Liver (tissue), 9 donors: ENCODE measurements around the gene SNCAIP. TPM values are rescaled to one million over a fixed set of nuclear protein-coding genes. Genes with fewer than 3 reads are reported as not detected.

Source experiments
- DNase-seq: peaks from one replicate; pipeline ENCODE4 v3.0.0-alpha.2; 2017; ENCODE audit warnings: low spot score
- H3K27ac ChIP-seq, 2 donors: one replicate each; pipeline ENCODE4 v1.7.0; 2013; ENCODE audit warnings: inconsistent platforms in 2 of 2, low read length in 2 of 2, control low read depth in 1 of 2, low read depth in 1 of 2, mild to moderate bottlenecking in 1 of 2
- H3K27me3 ChIP-seq, 4 donors: one replicate each; pipeline versions ENCODE4 v1.6.1 to v1.7.0; 2013; ENCODE audit warnings: low read length in 3 of 4, inconsistent platforms in 1 of 4, mild to moderate bottlenecking in 1 of 4, moderate library complexity in 1 of 4; ENCODE audit not compliant: control insufficient read depth in 4 of 4, insufficient read depth in 4 of 4
- H3K36me3 ChIP-seq, 4 donors: one replicate each; pipeline versions ENCODE4 v1.6.1 to v1.7.0; 2013; ENCODE audit warnings: low read length in 3 of 4, mild to moderate bottlenecking in 3 of 4, low read depth in 1 of 4, moderate library complexity in 1 of 4; ENCODE audit not compliant: control insufficient read depth in 4 of 4, insufficient read depth in 3 of 4
- H3K4me1 ChIP-seq, 4 donors: one replicate each; pipeline versions ENCODE4 v1.6.1 to v1.7.0; 2013; ENCODE audit warnings: low read length in 3 of 4, mild to moderate bottlenecking in 3 of 4, moderate library complexity in 1 of 4; ENCODE audit not compliant: control insufficient read depth in 4 of 4, insufficient read depth in 4 of 4
- H3K4me3 ChIP-seq, 3 donors: one replicate each; pipeline versions ENCODE4 v1.6.1 to v1.7.0; 2013; ENCODE audit warnings: low read length in 3 of 3, control low read depth in 1 of 3, low read depth in 1 of 3, mild to moderate bottlenecking in 1 of 3
- H3K9ac ChIP-seq, 2 donors: one replicate each; pipeline ENCODE4 v1.7.0; 2013; ENCODE audit warnings: low read length in 2 of 2, mild to moderate bottlenecking in 2 of 2, moderate library complexity in 2 of 2, control low read depth in 1 of 2, low read depth in 1 of 2
- H3K9me3 ChIP-seq, 4 donors: one replicate each; pipeline versions ENCODE4 v1.6.1 to v1.7.0; 2013; ENCODE audit warnings: low read length in 3 of 4; ENCODE audit not compliant: control insufficient read depth in 4 of 4
- EGR1 ChIP-seq, 2 donors: IDR thresholded peaks; 2 replicates each; pipeline ENCODE4 v1.6.1; 2016 to 2018; ENCODE audit warnings: antibody characterized with exemption in 2 of 2, low read depth in 2 of 2
- FOXA1 ChIP-seq: IDR thresholded peaks from 2 replicates; pipeline ENCODE4 v1.6.1; 2016; ENCODE audit warnings: antibody characterized with exemption
- FOXA2 ChIP-seq: IDR thresholded peaks from 2 replicates; pipeline ENCODE4 v1.6.1; 2016; ENCODE audit warnings: antibody characterized with exemption
- GABPA ChIP-seq, 2 donors: IDR thresholded peaks in 1 of 2; conservative IDR thresholded peaks in 1 of 2; 2 replicates each; pipeline ENCODE4 v1.6.1; 2016; ENCODE audit warnings: antibody characterized with exemption in 2 of 2, mild to moderate bottlenecking in 1 of 2, moderate library complexity in 1 of 2
- HNF4G ChIP-seq: IDR thresholded peaks from 2 replicates; pipeline ENCODE4 v1.6.1; 2016; ENCODE audit warnings: antibody characterized with exemption
- JUND ChIP-seq, 2 donors: IDR thresholded peaks; 2 replicates each; pipeline ENCODE4 v1.6.1; 2016; ENCODE audit warnings: antibody characterized with exemption in 2 of 2
- NR2F2 ChIP-seq: IDR thresholded peaks from 2 replicates; pipeline ENCODE4 v1.6.1; 2016; ENCODE audit warnings: antibody characterized with exemption
- RAD21 ChIP-seq, 2 donors: IDR thresholded peaks; 2 replicates each; pipeline ENCODE4 v1.6.1; 2016; ENCODE audit warnings: antibody characterized with exemption in 2 of 2, mild to moderate bottlenecking in 2 of 2
- RXRA ChIP-seq, 2 donors: IDR thresholded peaks; 2 replicates each; pipeline ENCODE4 v1.6.1; 2017 to 2018; ENCODE audit warnings: antibody characterized with exemption in 2 of 2, mild to moderate bottlenecking in 1 of 2
- SP1 ChIP-seq: IDR thresholded peaks from 2 replicates; pipeline ENCODE4 v1.6.1; 2018; ENCODE audit warnings: antibody characterized with exemption, mild to moderate bottlenecking
- TAF1 ChIP-seq: conservative IDR thresholded peaks from 2 replicates; pipeline ENCODE4 v1.6.1; 2016; ENCODE audit warnings: antibody characterized with exemption, mild to moderate bottlenecking
- YY1 ChIP-seq: IDR thresholded peaks from 2 replicates; pipeline ENCODE4 v1.6.1; 2016; ENCODE audit warnings: antibody characterized with exemption, mild to moderate bottlenecking
- WGBS: extraction: QIAGEN DNeasy Blood & Tissue Kit; methylation state at CpG from one replicate; pipeline ENCODE4 v1.1.7; 2013; 5-methylcytosine and 5-hydroxymethylcytosine counted together
- polyA plus RNA-seq, 2 donors: library from polyadenylated mRNA; stranded (reverse) in 1 of 2; unstranded in 1 of 2; fragments of 200-250 nt in 1 of 2; fragments of >200 nt in 1 of 2; fragmentation: Nextera tagmentation in 1 of 2; extraction: Ambion mirVana in 1 of 2; gene quantifications; one replicate each; pipeline versions ENCODE4 v1.2.1 to v1.2.3, GENCODE V29; 2013 to 2015
- total RNA-seq, 2 donors: library from RNA; depleted of rRNA; stranded (reverse); fragments of >200 nt; gene quantifications; one replicate each; pipeline ENCODE4 v1.2.3, GENCODE V29; 2014
- TF ChIP-seq, protein P1 (sequence below): IDR thresholded peaks from 2 replicates; pipeline ENCODE4 v1.6.1; 2016; ENCODE audit warnings: antibody characterized with exemption
- TF ChIP-seq, protein P2 (sequence below): IDR thresholded peaks from 2 replicates; pipeline ENCODE4 v1.6.1; 2016; ENCODE audit warnings: antibody characterized with exemption, mild to moderate bottlenecking
- TF ChIP-seq, protein P3 (sequence below): IDR thresholded peaks from 2 replicates; pipeline ENCODE4 v1.6.1; 2016; ENCODE audit warnings: antibody characterized with exemption
- TF ChIP-seq, protein P4 (sequence below): IDR thresholded peaks from 2 replicates; pipeline ENCODE4 v1.6.1; 2016; ENCODE audit warnings: antibody characterized with exemption
- TF ChIP-seq, protein P5 (sequence below): fragments of 150-350 bp; IDR thresholded peaks from 2 replicates; pipeline ENCODE4 v1.5.1; 2017; ENCODE audit warnings: improper control_type of control experiment, low read depth, low read length; ENCODE audit not compliant: missing input control
- donor health status: healthy.
- donor health status: healthy.
- donor health status: healthy.
- donor health status: healthy.
- donor health status: healthy.

Gene SNCAIP
- total and polyA plus RNA-seq, 4 donors = 0.17 to 2.1 (median 0.74) TPM

DNA sequence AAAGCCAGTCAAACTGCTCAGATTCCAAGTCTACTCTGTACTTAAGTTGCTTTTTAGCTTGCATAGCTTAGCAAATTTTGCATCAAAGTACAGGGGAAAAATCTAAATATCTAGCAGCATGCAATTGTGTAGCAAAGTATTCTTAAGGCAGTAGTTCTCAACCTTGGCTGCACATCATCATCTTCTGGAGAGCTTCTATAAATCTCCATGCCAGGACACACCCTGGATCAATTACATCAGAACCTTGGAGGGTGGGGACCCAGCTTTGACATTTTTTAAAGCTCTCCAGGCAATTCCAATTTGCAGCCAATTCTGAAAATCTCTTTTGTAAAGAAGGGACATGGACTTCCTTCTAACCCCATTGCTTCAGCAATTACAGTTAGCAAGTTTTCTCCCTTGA is 187.5 kb downstream of the SNCAIP start:
- Histone ChIP-seq H3K9me3 (no peaks in the 10 kb centered on the region), H3K4me3 (no peak overlapping the region), H3K27ac (no peak overlapping the region), H3K4me1 (no peaks in the 10 kb centered on the region), H3K36me3 (no peaks in the 10 kb centered on the region), H3K9ac (no peak overlapping the region), H3K27me3 (no peaks in the 10 kb centered on the region)
- DNase-seq = no peak
- TF ChIP-seq, protein P1, sequence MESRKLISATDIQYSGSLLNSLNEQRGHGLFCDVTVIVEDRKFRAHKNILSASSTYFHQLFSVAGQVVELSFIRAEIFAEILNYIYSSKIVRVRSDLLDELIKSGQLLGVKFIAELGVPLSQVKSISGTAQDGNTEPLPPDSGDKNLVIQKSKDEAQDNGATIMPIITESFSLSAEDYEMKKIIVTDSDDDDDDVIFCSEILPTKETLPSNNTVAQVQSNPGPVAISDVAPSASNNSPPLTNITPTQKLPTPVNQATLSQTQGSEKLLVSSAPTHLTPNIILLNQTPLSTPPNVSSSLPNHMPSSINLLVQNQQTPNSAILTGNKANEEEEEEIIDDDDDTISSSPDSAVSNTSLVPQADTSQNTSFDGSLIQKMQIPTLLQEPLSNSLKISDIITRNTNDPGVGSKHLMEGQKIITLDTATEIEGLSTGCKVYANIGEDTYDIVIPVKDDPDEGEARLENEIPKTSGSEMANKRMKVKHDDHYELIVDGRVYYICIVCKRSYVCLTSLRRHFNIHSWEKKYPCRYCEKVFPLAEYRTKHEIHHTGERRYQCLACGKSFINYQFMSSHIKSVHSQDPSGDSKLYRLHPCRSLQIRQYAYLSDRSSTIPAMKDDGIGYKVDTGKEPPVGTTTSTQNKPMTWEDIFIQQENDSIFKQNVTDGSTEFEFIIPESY = no peak
- TF ChIP-seq EGR1 (IDR thresholded peaks at IDR 0.05; ENCODE audit: low read depth in 2 of 2) (no peak), YY1 (no peak), GABPA (IDR thresholded peaks at IDR 0.05 in 1 of 2, conservative IDR thresholded peaks at IDR 0.05 in 1 of 2) (no peak), JUND (IDR thresholded peaks at IDR 0.05) (no peak)
- TF ChIP-seq, protein P2, sequence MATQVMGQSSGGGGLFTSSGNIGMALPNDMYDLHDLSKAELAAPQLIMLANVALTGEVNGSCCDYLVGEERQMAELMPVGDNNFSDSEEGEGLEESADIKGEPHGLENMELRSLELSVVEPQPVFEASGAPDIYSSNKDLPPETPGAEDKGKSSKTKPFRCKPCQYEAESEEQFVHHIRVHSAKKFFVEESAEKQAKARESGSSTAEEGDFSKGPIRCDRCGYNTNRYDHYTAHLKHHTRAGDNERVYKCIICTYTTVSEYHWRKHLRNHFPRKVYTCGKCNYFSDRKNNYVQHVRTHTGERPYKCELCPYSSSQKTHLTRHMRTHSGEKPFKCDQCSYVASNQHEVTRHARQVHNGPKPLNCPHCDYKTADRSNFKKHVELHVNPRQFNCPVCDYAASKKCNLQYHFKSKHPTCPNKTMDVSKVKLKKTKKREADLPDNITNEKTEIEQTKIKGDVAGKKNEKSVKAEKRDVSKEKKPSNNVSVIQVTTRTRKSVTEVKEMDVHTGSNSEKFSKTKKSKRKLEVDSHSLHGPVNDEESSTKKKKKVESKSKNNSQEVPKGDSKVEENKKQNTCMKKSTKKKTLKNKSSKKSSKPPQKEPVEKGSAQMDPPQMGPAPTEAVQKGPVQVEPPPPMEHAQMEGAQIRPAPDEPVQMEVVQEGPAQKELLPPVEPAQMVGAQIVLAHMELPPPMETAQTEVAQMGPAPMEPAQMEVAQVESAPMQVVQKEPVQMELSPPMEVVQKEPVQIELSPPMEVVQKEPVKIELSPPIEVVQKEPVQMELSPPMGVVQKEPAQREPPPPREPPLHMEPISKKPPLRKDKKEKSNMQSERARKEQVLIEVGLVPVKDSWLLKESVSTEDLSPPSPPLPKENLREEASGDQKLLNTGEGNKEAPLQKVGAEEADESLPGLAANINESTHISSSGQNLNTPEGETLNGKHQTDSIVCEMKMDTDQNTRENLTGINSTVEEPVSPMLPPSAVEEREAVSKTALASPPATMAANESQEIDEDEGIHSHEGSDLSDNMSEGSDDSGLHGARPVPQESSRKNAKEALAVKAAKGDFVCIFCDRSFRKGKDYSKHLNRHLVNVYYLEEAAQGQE = no peak
- TF ChIP-seq, protein P3, sequence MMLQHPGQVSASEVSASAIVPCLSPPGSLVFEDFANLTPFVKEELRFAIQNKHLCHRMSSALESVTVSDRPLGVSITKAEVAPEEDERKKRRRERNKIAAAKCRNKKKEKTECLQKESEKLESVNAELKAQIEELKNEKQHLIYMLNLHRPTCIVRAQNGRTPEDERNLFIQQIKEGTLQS = no peak

DNA sequence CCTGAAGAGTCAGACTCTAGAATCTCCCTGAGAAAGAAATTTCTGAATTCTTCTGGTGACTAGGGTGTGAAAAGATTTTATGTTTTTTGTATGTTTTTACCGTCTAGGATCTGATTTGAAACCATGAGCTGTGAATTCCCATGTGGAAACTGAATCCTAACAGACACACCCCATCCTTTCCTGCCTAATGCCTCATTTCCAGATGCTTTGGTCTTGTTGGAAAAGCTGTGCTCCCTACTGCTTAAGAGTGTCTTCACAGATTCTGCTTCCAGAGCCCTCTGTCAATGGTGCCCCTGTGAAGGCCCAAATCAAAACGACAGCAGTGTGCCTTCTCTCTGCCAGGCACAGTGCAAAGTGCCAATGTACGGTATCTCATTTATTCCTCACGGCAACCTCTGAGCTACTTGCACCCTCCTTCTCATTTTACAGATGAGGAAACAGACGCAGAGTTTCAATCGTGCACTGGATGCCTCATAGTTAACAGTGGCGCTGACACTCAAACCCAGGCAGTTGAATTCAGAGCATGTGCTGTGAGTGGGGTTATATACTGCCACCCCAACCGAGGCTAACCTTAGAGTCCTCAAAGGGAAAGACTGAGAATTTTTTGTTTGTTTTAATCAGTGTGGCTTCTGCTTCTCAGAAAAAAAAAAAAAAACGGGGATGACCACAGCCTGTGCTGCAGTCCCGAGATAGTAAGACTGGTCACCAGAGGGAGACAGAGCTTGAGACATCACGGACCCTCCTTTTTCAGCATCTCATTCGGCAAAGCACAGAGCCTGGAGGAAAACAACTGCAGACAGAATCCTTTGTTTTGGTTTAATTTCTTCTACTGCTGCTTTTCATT is 188.4 kb downstream of the SNCAIP start:
- no peaks in the 10 kb centered on the region for H3K9me3 ChIP-seq
- DNase-seq = no peak
- H3K36me3 ChIP-seq = no peaks in the 10 kb centered on the region
- 54% methylated on average over 12 of the region's 12 CpGs for WGBS
- no peaks in the 10 kb centered on the region for H3K27me3 ChIP-seq
- H3K4me3 ChIP-seq = no peak overlapping the region
- H3K4me1 ChIP-seq = no peaks in the 10 kb centered on the region
- H3K27ac ChIP-seq = no peak overlapping the region
- H3K9ac ChIP-seq = no peak overlapping the region
- TF ChIP-seq RXRA (IDR thresholded peaks at IDR 0.05) (no peak), SP1 (no peak), RAD21 (IDR thresholded peaks at IDR 0.05) (peak; percentile 75 to 81), TAF1 (no peak), HNF4G (no peak), FOXA1 (no peak), GABPA (IDR thresholded peaks at IDR 0.05 in 1 of 2, conservative IDR thresholded peaks at IDR 0.05 in 1 of 2) (no peak), YY1 (no peak), NR2F2 (no peak), FOXA2 (no peak)
- TF ChIP-seq, protein P4, sequence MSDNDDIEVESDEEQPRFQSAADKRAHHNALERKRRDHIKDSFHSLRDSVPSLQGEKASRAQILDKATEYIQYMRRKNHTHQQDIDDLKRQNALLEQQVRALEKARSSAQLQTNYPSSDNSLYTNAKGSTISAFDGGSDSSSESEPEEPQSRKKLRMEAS = no peak
- TF ChIP-seq, protein P1 = no peak
- TF ChIP-seq, protein P3 = no peak
- TF ChIP-seq, protein P2 = no peak
- TF ChIP-seq, protein P5, sequence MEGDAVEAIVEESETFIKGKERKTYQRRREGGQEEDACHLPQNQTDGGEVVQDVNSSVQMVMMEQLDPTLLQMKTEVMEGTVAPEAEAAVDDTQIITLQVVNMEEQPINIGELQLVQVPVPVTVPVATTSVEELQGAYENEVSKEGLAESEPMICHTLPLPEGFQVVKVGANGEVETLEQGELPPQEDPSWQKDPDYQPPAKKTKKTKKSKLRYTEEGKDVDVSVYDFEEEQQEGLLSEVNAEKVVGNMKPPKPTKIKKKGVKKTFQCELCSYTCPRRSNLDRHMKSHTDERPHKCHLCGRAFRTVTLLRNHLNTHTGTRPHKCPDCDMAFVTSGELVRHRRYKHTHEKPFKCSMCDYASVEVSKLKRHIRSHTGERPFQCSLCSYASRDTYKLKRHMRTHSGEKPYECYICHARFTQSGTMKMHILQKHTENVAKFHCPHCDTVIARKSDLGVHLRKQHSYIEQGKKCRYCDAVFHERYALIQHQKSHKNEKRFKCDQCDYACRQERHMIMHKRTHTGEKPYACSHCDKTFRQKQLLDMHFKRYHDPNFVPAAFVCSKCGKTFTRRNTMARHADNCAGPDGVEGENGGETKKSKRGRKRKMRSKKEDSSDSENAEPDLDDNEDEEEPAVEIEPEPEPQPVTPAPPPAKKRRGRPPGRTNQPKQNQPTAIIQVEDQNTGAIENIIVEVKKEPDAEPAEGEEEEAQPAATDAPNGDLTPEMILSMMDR = peak; percentile 48
